CD4-positive, alpha-beta memory T cell (primary cell): ENCODE measurements around the gene ANKRD13D. TPM values are rescaled to one million over a fixed set of nuclear protein-coding genes. Genes with fewer than 3 reads are reported as not detected.

Experiments used
- CTCF ChIA-PET: fragments of 350-600 bp; sonication (Branson Sonifier 250); formaldehyde crosslinking; loops from one replicate; lab custom pipeline; 2021; ENCODE audit warnings: inconsistent platforms; ENCODE audit not compliant: partially characterized antibody; lab: Charles Lee
- POLR2A ChIA-PET: fragments of 350-600 bp; sonication (Branson Sonifier 250); formaldehyde crosslinking; loops from one replicate; lab custom pipeline; 2021; ENCODE audit not compliant: partially characterized antibody; lab: Charles Lee
- DNase-seq, 5 donors: peaks; one replicate each; pipeline versions ENCODE4 v3.0.0 to v3.0.0-alpha.2; 2020 to 2022; ENCODE audit warnings: mixed read lengths in 1 of 5
- H3K27ac ChIP-seq: one replicate; pipeline ENCODE4 v1.7.0; 2013; ENCODE audit warnings: low read depth, low read length
- H3K27me3 ChIP-seq: 2 replicates; pipeline ENCODE4 v1.7.0; 2013; ENCODE audit warnings: mild to moderate bottlenecking, low read length, moderate library complexity; ENCODE audit not compliant: insufficient read depth
- H3K36me3 ChIP-seq: 2 replicates; pipeline ENCODE4 v1.7.0; 2013; ENCODE audit warnings: mild to moderate bottlenecking, low read length, moderate library complexity; ENCODE audit not compliant: insufficient read depth
- H3K4me1 ChIP-seq: 2 replicates; pipeline ENCODE4 v1.7.0; 2013; ENCODE audit warnings: mild to moderate bottlenecking, low read length, moderate library complexity; ENCODE audit not compliant: insufficient read depth
- H3K4me3 ChIP-seq, 2 donors: one replicate each; pipeline ENCODE4 v1.7.0; 2013; ENCODE audit warnings: low read length in 2 of 2, mild to moderate bottlenecking in 1 of 2
- H3K9me3 ChIP-seq, 2 donors: one replicate each; pipeline ENCODE4 v1.7.0; 2013; ENCODE audit warnings: low read length in 2 of 2, control low read depth in 1 of 2; ENCODE audit not compliant: control insufficient read depth in 1 of 2
- H3K27ac Mint-ChIP-seq, 7 donors: one replicate each; pipeline ENCODE4 v1.8.0; 2020 to 2021; ENCODE audit warnings: mixed read lengths in 7 of 7, mild to moderate bottlenecking in 6 of 7, inconsistent platforms in 3 of 7, moderate library complexity in 3 of 7
- H3K27me3 Mint-ChIP-seq, 2 donors: one replicate each; pipeline ENCODE4 v1.8.0; 2020 to 2021; ENCODE audit warnings: mixed read lengths in 2 of 2
- H3K36me3 Mint-ChIP-seq, 2 donors: one replicate each; pipeline ENCODE4 v1.8.0; 2020 to 2021; ENCODE audit warnings: mixed read lengths in 2 of 2, inconsistent platforms in 1 of 2, mild to moderate bottlenecking in 1 of 2
- H3K4me1 Mint-ChIP-seq, 4 donors: one replicate each; pipeline ENCODE4 v1.8.0; 2020 to 2021; ENCODE audit warnings: mixed read lengths in 4 of 4, mild to moderate bottlenecking in 1 of 4
- H3K4me3 Mint-ChIP-seq, 8 donors: one replicate each; pipeline ENCODE4 v1.8.0; 2020 to 2021; ENCODE audit warnings: mixed read lengths in 8 of 8, mild to moderate bottlenecking in 7 of 8, moderate library complexity in 6 of 8, inconsistent platforms in 3 of 8
- H3K9me3 Mint-ChIP-seq, 8 donors: one replicate each; pipeline ENCODE4 v1.8.0; 2020 to 2021; ENCODE audit warnings: mixed read lengths in 8 of 8, mild to moderate bottlenecking in 5 of 8, inconsistent platforms in 3 of 8, moderate library complexity in 1 of 8
- intact Hi-C: fragments of 100-400 bp; cut with micrococcal nuclease; formaldehyde crosslinking; loops from one replicate; pipeline ENCODE4 v1.15.1; 2023
- polyA plus RNA-seq, 2 donors: library from polyadenylated mRNA; unstranded; fragments of 300-500 nt; fragmentation: Illumina TruSeq; gene quantifications; one replicate each; pipeline ENCODE4 v1.2.3, GENCODE V29; 2021
- total RNA-seq, 2 experiments: library from RNA; stranded (reverse); gene quantifications; one replicate each; pipeline ENCODE4 v1.2.3, GENCODE V29; 2021

The ANKRD13D gene
- total and polyA plus RNA-seq, 4 experiments from 2014 or later = 12.0 to 247 (median 138) TPM

DNA sequence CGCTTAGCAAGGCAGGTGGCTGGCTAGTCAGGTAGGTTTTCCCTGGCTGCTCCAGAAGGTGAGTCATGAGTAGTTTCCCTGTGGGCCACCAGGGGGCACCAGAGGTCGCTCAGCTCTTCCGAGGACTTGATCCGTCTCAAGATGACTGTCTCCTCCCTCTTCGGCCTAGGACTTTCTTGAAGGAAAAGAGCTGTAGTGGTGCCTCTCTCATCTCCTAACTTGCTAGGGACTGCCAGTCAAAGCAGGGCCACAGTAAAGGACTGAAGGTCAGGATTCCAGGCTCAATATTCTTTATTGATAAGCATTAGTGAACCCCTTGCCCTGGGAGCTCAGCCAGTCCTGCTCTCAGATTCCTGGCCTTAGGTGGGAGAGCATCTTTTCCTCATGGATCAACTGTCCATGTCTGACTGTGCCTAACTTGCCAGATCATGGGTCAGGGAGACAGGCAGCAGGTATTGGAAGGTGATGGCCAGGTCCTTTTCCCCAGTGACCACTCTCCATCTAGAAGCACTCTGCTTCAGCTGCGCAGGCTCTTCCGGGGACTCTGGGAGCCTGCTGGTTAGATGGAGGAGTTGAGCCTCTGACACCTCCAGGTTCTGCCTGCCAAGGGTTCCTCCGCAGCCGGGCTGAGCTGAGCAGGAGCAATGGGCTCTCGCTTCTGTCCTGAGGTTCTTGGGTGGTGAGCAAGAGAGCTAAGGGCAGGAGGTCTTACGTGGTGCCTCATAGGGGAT is 62.3 kb downstream of the ANKRD13D start:
- H3K4me1 Mint-ChIP-seq = peaks cover 29 to 60% (median 40%) of the 10 kb centered on the region in 4 donors
- H3K4me3 ChIP-seq = no peak overlapping the region

More for the DNA sequence above, 62.3 kb downstream of the ANKRD13D start:
- H3K27me3 Mint-ChIP-seq = no peaks in the 10 kb centered on the region
- no peaks in the 10 kb centered on the region for H3K27me3 ChIP-seq
- no peaks in the 10 kb centered on the region for H3K9me3 ChIP-seq
- CTCF ChIA-PET = interaction anchor here (0.6 to 18.4 kb wide), 35 partner anchors 8 to 361 kb away, joined by 3 to 1065 read pairs (median 4); partner anchors contain the start of genes CLCF1, PITPNM1, PPP1CA and RAD9A
- peaks cover 0 to 11% of the 10 kb centered on the region in 2 donors for H3K36me3 Mint-ChIP-seq
- no peaks in the 10 kb centered on the region for H3K9me3 Mint-ChIP-seq
- peaks cover 3% of the 10 kb centered on the region for H3K36me3 ChIP-seq
- peak overlapping the region; percentile 84 to 99 (median 95) for H3K27ac Mint-ChIP-seq
- peak overlapping the region; percentile 68 to 85 (median 75) for H3K4me3 Mint-ChIP-seq
- POLR2A ChIA-PET = interaction anchor here (0.8 to 11.8 kb wide), 25 partner anchors 8 to 156 kb away, joined by 3 to 449 read pairs (median 5); partner anchors contain the start of genes CDK2AP2, CLCF1, GRK2 and PPP1CA
- peak; percentile 67 to 69 (median 68) for DNase-seq
- H3K4me1 ChIP-seq = peaks cover 44% of the 10 kb centered on the region
- intact Hi-C loops = loop anchor here (2.0 kb wide), 3 partner anchors 131 to 453 kb away; partner anchors contain the start of genes AIP and NDUFV1
- H3K27ac ChIP-seq = peak overlapping the region; percentile 58

Other genes with a start within 250 kb of the ANKRD13D start
- gene RHOD, start 232.5 kb upstream of the ANKRD13D start, total RNA-seq = under 1 TPM in 1 of 2 experiments, not detected in 1; 0.58 TPM
- gene RHOD, start 232.5 kb upstream of the ANKRD13D start, polyA plus RNA-seq = under 1 TPM in 1 of 2 donors, not detected in 1; 0.79 TPM
- gene KDM2A, start 170.0 kb upstream of the ANKRD13D start, total RNA-seq = 100 to 1,000 TPM; 193 to 200 TPM
- gene KDM2A, start 170.0 kb upstream of the ANKRD13D start, polyA plus RNA-seq = 10 to 100 TPM; 14.0 to 17.3 TPM
- gene GRK2, start 22.8 kb upstream of the ANKRD13D start, total RNA-seq = 100 to 1,000 TPM; 299 to 310 TPM
- gene GRK2, start 22.8 kb upstream of the ANKRD13D start, polyA plus RNA-seq = 10 to 100 TPM; 12.8 to 63.7 TPM
- 10 to 100 TPM; 22.5 to 26.3 TPM for gene SSH3, start 14.2 kb downstream of the ANKRD13D start, total RNA-seq
- 1 to 10 TPM in 1 of 2 donors, under 1 TPM in 1; 0.79 to 6.5 TPM for gene SSH3, start 14.2 kb downstream of the ANKRD13D start, polyA plus RNA-seq
- 10 to 100 TPM; 87.9 to 91.3 TPM for gene POLD4, start 64.2 kb downstream of the ANKRD13D start, total RNA-seq
- gene POLD4, start 64.2 kb downstream of the ANKRD13D start, polyA plus RNA-seq = 10 to 100 TPM; 93.6 to 96.2 TPM
- gene CLCF1, start 84.3 kb downstream of the ANKRD13D start, total RNA-seq = 1 to 10 TPM; 5.4 to 6.4 TPM
- gene CLCF1, start 84.3 kb downstream of the ANKRD13D start, polyA plus RNA-seq = 1 to 10 TPM in 1 of 2 donors, under 1 TPM in 1; 0.45 to 4.4 TPM
- 10 to 100 TPM; 51.8 to 55.9 TPM for gene RAD9A, start 102.7 kb downstream of the ANKRD13D start, total RNA-seq
- 1 to 10 TPM; 6.7 to 8.3 TPM for gene RAD9A, start 102.7 kb downstream of the ANKRD13D start, polyA plus RNA-seq
- gene PPP1CA, start 112.6 kb downstream of the ANKRD13D start, total RNA-seq = 100 to 1,000 TPM; 159 to 161 TPM
- 100 to 1,000 TPM; 474 to 774 TPM for gene PPP1CA, start 112.6 kb downstream of the ANKRD13D start, polyA plus RNA-seq
- 100 to 1,000 TPM; 371 to 382 TPM for gene TBC1D10C, start 114.8 kb downstream of the ANKRD13D start, total RNA-seq
- gene TBC1D10C, start 114.8 kb downstream of the ANKRD13D start, polyA plus RNA-seq = 100 to 1,000 TPM; 316 to 331 TPM
- gene CARNS1, start 126.4 kb downstream of the ANKRD13D start, total RNA-seq = 1 to 10 TPM; 2.3 to 3.3 TPM
- gene CARNS1, start 126.4 kb downstream of the ANKRD13D start, polyA plus RNA-seq = under 1 TPM; 0.45 to 0.81 TPM
- 10 to 100 TPM; 78.1 to 79.9 TPM for gene RPS6KB2, start 139.2 kb downstream of the ANKRD13D start, total RNA-seq
- 10 to 100 TPM; 55.2 to 58.3 TPM for gene RPS6KB2, start 139.2 kb downstream of the ANKRD13D start, polyA plus RNA-seq
- gene PTPRCAP, start 148.4 kb downstream of the ANKRD13D start, total RNA-seq = 100 to 1,000 TPM; 208 to 228 TPM
- gene PTPRCAP, start 148.4 kb downstream of the ANKRD13D start, polyA plus RNA-seq = 100 to 1,000 TPM; 613 TPM
- 10 to 100 TPM; 22.7 to 23.2 TPM for gene CORO1B, start 154.2 kb downstream of the ANKRD13D start, total RNA-seq
- gene CORO1B, start 154.2 kb downstream of the ANKRD13D start, polyA plus RNA-seq = 10 to 100 TPM; 79.1 to 92.2 TPM
- gene GPR152, start 163.4 kb downstream of the ANKRD13D start, total RNA-seq = not detected
- 1 to 10 TPM in 1 of 2 donors, under 1 TPM in 1; 0.35 to 1.7 TPM for gene GPR152, start 163.4 kb downstream of the ANKRD13D start, polyA plus RNA-seq
- gene CABP4, start 166.1 kb downstream of the ANKRD13D start, total RNA-seq = 1 to 10 TPM; 1.4 to 2.3 TPM
- under 1 TPM; 0.27 to 0.84 TPM for gene CABP4, start 166.1 kb downstream of the ANKRD13D start, polyA plus RNA-seq
- 10 to 100 TPM; 90.1 to 99.1 TPM for gene TMEM134, start 179.9 kb downstream of the ANKRD13D start, total RNA-seq
- 100 to 1,000 TPM; 152 to 162 TPM for gene TMEM134, start 179.9 kb downstream of the ANKRD13D start, polyA plus RNA-seq
- gene AIP, start 193.7 kb downstream of the ANKRD13D start, total RNA-seq = 100 to 1,000 TPM; 131 to 132 TPM
- gene AIP, start 193.7 kb downstream of the ANKRD13D start, polyA plus RNA-seq = 100 to 1,000 TPM; 152 to 185 TPM
- gene PITPNM1, start 216.1 kb downstream of the ANKRD13D start, total RNA-seq = 100 to 1,000 TPM; 137 to 143 TPM
- gene PITPNM1, start 216.1 kb downstream of the ANKRD13D start, polyA plus RNA-seq = 10 to 100 TPM; 15.0 to 43.6 TPM
- 10 to 100 TPM; 85.8 to 86.0 TPM for gene CDK2AP2, start 218.9 kb downstream of the ANKRD13D start, total RNA-seq
- 100 to 1,000 TPM in 1 of 2 donors, 10 to 100 TPM in 1; 83.3 to 152 TPM for gene CDK2AP2, start 218.9 kb downstream of the ANKRD13D start, polyA plus RNA-seq
- gene CABP2, start 234.1 kb downstream of the ANKRD13D start, total RNA-seq = not detected
- gene CABP2, start 234.1 kb downstream of the ANKRD13D start, polyA plus RNA-seq = not detected